Small intestine (tissue), 7 donors: Measurements from ENCODE around the gene FOSL1. TPM values are rescaled to one million over a fixed set of nuclear protein-coding genes. Genes with fewer than 3 reads are reported as not detected.

Experiments
- DNase-seq, 2 donors: peaks; one replicate each; pipeline versions ENCODE4 v3.0.0 to v3.0.0-alpha.2; 2013
- FAIRE-seq: peaks from 2 replicates; lab custom pipeline; 2012; peaks lifted over from hg19 to GRCh38; lab: Jason Lieb, UNC
- H3K27ac ChIP-seq, 3 donors: one replicate each; pipeline ENCODE4 v1.5.1; 2013; ENCODE audit warnings: low read length in 2 of 3, mild to moderate bottlenecking in 2 of 3, control low read depth in 1 of 3, inconsistent platforms in 1 of 3, low read depth in 1 of 3, moderate library complexity in 1 of 3
- H3K27me3 ChIP-seq, 3 donors: one replicate each; pipeline ENCODE4 v1.6.1; 2013; ENCODE audit warnings: low read length in 3 of 3, inconsistent platforms in 1 of 3; ENCODE audit not compliant: control insufficient read depth in 3 of 3, insufficient read depth in 3 of 3
- H3K36me3 ChIP-seq, 3 donors: one replicate each; pipeline ENCODE4 v1.6.1; 2013; ENCODE audit warnings: low read length in 3 of 3, inconsistent platforms in 1 of 3, low read depth in 1 of 3, mild to moderate bottlenecking in 1 of 3, moderate library complexity in 1 of 3; ENCODE audit not compliant: control insufficient read depth in 3 of 3, insufficient read depth in 2 of 3
- H3K4me1 ChIP-seq, 3 donors: one replicate each; pipeline ENCODE4 v1.6.1; 2013; ENCODE audit warnings: low read length in 2 of 3, inconsistent platforms in 1 of 3, low read depth in 1 of 3, mild to moderate bottlenecking in 1 of 3, moderate library complexity in 1 of 3; ENCODE audit not compliant: control insufficient read depth in 3 of 3, insufficient read depth in 2 of 3
- H3K4me3 ChIP-seq, 3 donors: one replicate each; pipeline ENCODE4 v1.5.1; 2013; ENCODE audit warnings: low read length in 3 of 3, control low read depth in 1 of 3, inconsistent platforms in 1 of 3, low read depth in 1 of 3, mild to moderate bottlenecking in 1 of 3, moderate library complexity in 1 of 3
- H3K9me3 ChIP-seq, 2 donors: one replicate each; pipeline ENCODE4 v1.6.1; 2013; ENCODE audit warnings: low read depth in 1 of 2, low read length in 1 of 2; ENCODE audit not compliant: control insufficient read depth in 2 of 2, insufficient read depth in 1 of 2
- WGBS, 3 donors: extraction: QIAGEN DNeasy Blood & Tissue Kit; methylation state at CpG; one replicate each; pipeline ENCODE4 v1.1.7; 2013; 5-methylcytosine and 5-hydroxymethylcytosine counted together
- polyA plus RNA-seq, 4 donors: library from polyadenylated mRNA; stranded (reverse) in 3 of 4; unstranded in 1 of 4; fragments of 200-250 nt in 3 of 4; fragments of 120-200 nt in 1 of 4; gene quantifications; one replicate each; pipeline versions ENCODE4 v1.2.1 to v1.2.3, GENCODE V29; 2013
- donor health status: healthy with polysubstance abuse.
- donor health status: control.
- donor health status: control.
- donor health status: Bipolar disorder and iron deficiency.
- donor health status: healthy.

FOSL1 gene
- polyA plus RNA-seq, 4 donors = 0.04 to 5.2 (median 1.9) TPM

- Histone ChIP-seq H3K4me3 (peak within 1 kb of the TSS; percentile 64 to 95 (median 91)), H3K27me3 (no peaks in the 10 kb centered on the region), H3K36me3 (peaks cover 7 to 58% (median 20%) of the 10 kb centered on the region in 3 donors), H3K4me1 (peaks cover 3 to 63% (median 4%) of the 10 kb centered on the region in 3 donors), H3K9me3 (no peaks in the 10 kb centered on the region), H3K27ac (peak within 1 kb of the TSS; percentile 95 to 98 (median 97))
- DNase-seq (peak; percentile 97 to 99), FAIRE-seq (no peak)
- WGBS, 3 donors = 0 to 1% (median 0%) methylated on average over 63 to 92 of the region's 92 CpGs
Measured at GRCh38 chr11:65857853-65858680, 42.1 kb downstream of the FOSL1 start, which contains the start of gene CFL1. CFL1 (minus strand) TSS chr11:65858180; CDS start chr11:65858099, 81 bp downstream.

GRCh38 chr11:65857500-65857852 lies 42.7 kb downstream of the FOSL1 start:
- DNase-seq (peak; percentile 38 to 76), FAIRE-seq (no peak)
- Histone ChIP-seq H3K4me3 (peak overlapping the region; percentile 64 to 95 (median 91)), H3K27me3 (no peaks in the 10 kb centered on the region), H3K27ac (peak overlapping the region; percentile 95 to 98 (median 97)), H3K9me3 (no peaks in the 10 kb centered on the region), H3K36me3 (peaks cover 11 to 58% (median 23%) of the 10 kb centered on the region in 3 donors), H3K4me1 (peaks cover 3 to 68% (median 9%) of the 10 kb centered on the region in 3 donors)
- WGBS, 3 donors = 1% methylated on average over 24 to 49 of the region's 49 CpGs

GRCh38 chr11:65856689-65857499 lies 43.3 kb downstream of the FOSL1 start:
- no peaks in the 10 kb centered on the region for H3K9me3 ChIP-seq
- H3K27ac ChIP-seq = peak overlapping the region; percentile 95 to 98 (median 97)
- peak overlapping the region; percentile 64 to 95 (median 91) for H3K4me3 ChIP-seq
- H3K27me3 ChIP-seq = no peaks in the 10 kb centered on the region
- DNase-seq (peak; percentile 84 to 92), FAIRE-seq (no peak)
- WGBS, 3 donors = 1% methylated on average over 50 to 57 of the region's 57 CpGs
- H3K36me3 ChIP-seq = peaks cover 11 to 58% (median 28%) of the 10 kb centered on the region in 3 donors
- H3K4me1 ChIP-seq = peaks cover 3 to 70% (median 9%) of the 10 kb centered on the region in 3 donors

DNA sequence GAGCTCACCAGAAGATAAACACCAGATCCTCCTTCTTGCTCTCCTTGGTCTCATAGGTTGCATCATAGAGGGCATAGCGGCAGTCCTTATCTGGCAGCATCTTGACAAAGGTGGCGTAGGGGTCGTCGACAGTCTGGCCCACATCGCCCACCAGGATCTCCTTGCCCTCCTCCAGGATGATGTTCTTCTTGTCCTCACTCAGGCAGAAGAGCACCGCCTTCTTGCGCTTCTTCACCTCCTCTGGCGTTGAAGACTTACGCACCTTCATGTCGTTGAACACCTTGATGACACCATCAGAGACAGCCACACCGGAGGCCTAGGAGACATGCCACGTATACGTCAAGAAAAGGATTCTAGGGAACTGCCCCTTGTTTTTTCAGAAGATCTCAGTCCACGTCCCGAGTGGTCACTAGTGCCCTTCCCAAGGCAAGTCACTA lies 44.2 kb downstream of the FOSL1 start:
- Histone ChIP-seq H3K9me3 (peaks cover 0 to 7% of the 10 kb centered on the region in 2 donors), H3K4me3 (peak overlapping the region in 2 of 3 donors; percentile 64 to 95), H3K27ac (peak overlapping the region; percentile 95 to 98 (median 97)), H3K36me3 (peaks cover 11 to 60% (median 28%) of the 10 kb centered on the region in 3 donors), H3K4me1 (peaks cover 0 to 70% (median 9%) of the 10 kb centered on the region in 3 donors), H3K27me3 (no peaks in the 10 kb centered on the region)
- 40 to 74% (median 44%) methylated on average over 15 of the region's 15 CpGs for WGBS, 3 donors
- no peak for FAIRE-seq
- peak; percentile 20 to 39 for DNase-seq

- Histone ChIP-seq H3K27me3 (no peaks in the 10 kb centered on the region), H3K4me3 (peak overlapping the region; percentile 11 to 95 (median 64)), H3K27ac (peak overlapping the region; percentile 95 to 98 (median 97)), H3K4me1 (peaks cover 0 to 75% (median 9%) of the 10 kb centered on the region in 3 donors), H3K9me3 (peaks cover 0 to 9% of the 10 kb centered on the region in 2 donors), H3K36me3 (peaks cover 11 to 68% (median 28%) of the 10 kb centered on the region in 3 donors)
- no peak for FAIRE-seq
- DNase-seq = no peak
- WGBS, 3 donors = 27 to 63% (median 50%) methylated on average over 15 of the region's 15 CpGs
Measured at GRCh38 chr11:65854852-65855837, 45.0 kb downstream of the FOSL1 start.

GRCh38 chr11:65854161-65854592 lies 46.0 kb downstream of the FOSL1 start:
- Histone ChIP-seq H3K27ac (peak overlapping the region; percentile 95 to 98 (median 97)), H3K36me3 (peaks cover 11 to 75% (median 28%) of the 10 kb centered on the region in 3 donors), H3K27me3 (no peaks in the 10 kb centered on the region), H3K9me3 (peaks cover 0 to 9% of the 10 kb centered on the region in 2 donors), H3K4me3 (peak overlapping the region in 1 of 3 donors; percentile 64), H3K4me1 (peaks cover 0 to 77% (median 9%) of the 10 kb centered on the region in 3 donors)
- 25 to 72% (median 45%) methylated on average over 4 of the region's 4 CpGs for WGBS, 3 donors
- no peak for FAIRE-seq
- peak; percentile 94 to 99 for DNase-seq

- Histone ChIP-seq H3K4me1 (peaks cover 0 to 71% (median 9%) of the 10 kb centered on the region in 3 donors), H3K27me3 (no peaks in the 10 kb centered on the region), H3K36me3 (peaks cover 11 to 75% (median 28%) of the 10 kb centered on the region in 3 donors), H3K4me3 (peak overlapping the region in 1 of 3 donors; percentile 3), H3K9me3 (peaks cover 0 to 9% of the 10 kb centered on the region in 2 donors), H3K27ac (peak overlapping the region; percentile 89 to 95 (median 93))
- no peak for FAIRE-seq
- WGBS, 3 donors = 30 to 66% (median 33%) methylated on average over 6 of the region's 6 CpGs
- DNase-seq = peak; percentile 25 to 57
Measured at GRCh38 chr11:65853246-65853979, 46.8 kb downstream of the FOSL1 start.
